ENCODE data around the gene RAB27A.
A peak's percentile ranks its signal among the peaks of the same experiment; 100 is the strongest.

GRCh38 chr15:55318588-55319494 is 29.2 kb upstream of the RAB27A start, which contains the start of the genes PIGB and PIGBOS1:
- no peak for TF ChIP-seq EZH2 (IDR thresholded peaks at IDR 0.05)
- peak; percentile 85 for TF ChIP-seq POLR2AphosphoS5 (IDR thresholded peaks at IDR 0.05; ENCODE audit: borderline replicate concordance, low read depth, low read length)
